ENCODE data around the gene GMDS.

- TF ChIP-seq CTCF (conservative IDR thresholded peaks at IDR 0.05 in 1 of 2, IDR thresholded peaks at IDR 0.05 in 1 of 2; ENCODE audit: low read depth in 1 of 2, low read length in 2 of 2) = no peak
- TF ChIP-seq EZH2 (IDR thresholded peaks at IDR 0.05; ENCODE audit: low read length, missing control alignments) = no peak
Observed at GRCh38 chr6:1581120-1581991, 664.0 kb downstream of the GMDS start.

All from fibroblast of lung (primary cell).